WTC11 (cell line): ENCODE data around the gene CD4. TPM values are rescaled to one million over a fixed set of nuclear protein-coding genes. Genes with fewer than 3 reads are reported as not detected.

ENCODE experiments used
- ATAC-seq: fragments of 200-7000 bp; cut with Tn5 transposase; 2 replicates; pipeline ENCODE4 v1.10.0; 2021; ENCODE audit warnings: mild to moderate bottlenecking, moderate library complexity
- CTCF ChIA-PET: fragments of 300-600 bp; sonication (Branson Sonifier 250); formaldehyde crosslinking; loops from one replicate; lab custom pipeline; 2021; ENCODE audit warnings: antibody characterized with exemption; lab: Charles Lee
- POLR2A ChIA-PET: fragments of 350-600 bp; sonication (Branson Sonifier 250); formaldehyde crosslinking; loops from one replicate; lab custom pipeline; 2021; ENCODE audit warnings: antibody characterized with exemption; lab: Charles Lee
- DNase-seq: peaks from one replicate; pipeline ENCODE4 v3.0.0; 2021; ENCODE audit warnings: low spot score
- H3K27ac Mint-ChIP-seq: 2 replicates; pipeline ENCODE4 v1.8.0; 2021; ENCODE audit warnings: mixed read lengths
- H3K27me3 Mint-ChIP-seq: 2 replicates; pipeline ENCODE4 v1.8.0; 2021; ENCODE audit warnings: low read depth, mild to moderate bottlenecking, moderate library complexity, mixed read lengths
- H3K36me3 Mint-ChIP-seq: 2 replicates; pipeline ENCODE4 v1.8.0; 2021; ENCODE audit warnings: mixed read lengths
- H3K4me1 Mint-ChIP-seq: 2 replicates; pipeline ENCODE4 v1.8.0; 2022; ENCODE audit warnings: mixed read lengths
- H3K4me3 Mint-ChIP-seq: 2 replicates; pipeline ENCODE4 v1.8.0; 2021; ENCODE audit warnings: mild to moderate bottlenecking, moderate library complexity, mixed read lengths
- H3K9me3 Mint-ChIP-seq: 2 replicates; pipeline ENCODE4 v1.8.0; 2021; ENCODE audit warnings: mixed read lengths
- AFF4 ChIP-seq: sonication (generic); formaldehyde crosslinking; IDR thresholded peaks from 2 replicates; pipeline ENCODE4 v1.8.1; 2023; ENCODE audit warnings: mild to moderate bottlenecking, missing genetic modification reagents, borderline replicate concordance
- AR ChIP-seq: fragments of 250-450 bp; sonication (Bioruptor Pico); IDR thresholded peaks from 2 replicates; pipeline ENCODE4 v1.9.0; 2021; ENCODE audit warnings: mild to moderate bottlenecking
- E2F4 ChIP-seq: sonication (generic); formaldehyde crosslinking; IDR thresholded peaks from 2 replicates; pipeline ENCODE4 v1.8.1; 2022; ENCODE audit warnings: low read depth, mild to moderate bottlenecking, moderate library complexity, missing genetic modification reagents, borderline replicate concordance
- EMX1 ChIP-seq: fragments of 250-450 bp; sonication (Bioruptor Pico); IDR thresholded peaks from 2 replicates; pipeline ENCODE4 v1.8.0; 2021; ENCODE audit warnings: mild to moderate bottlenecking
- MLX ChIP-seq: sonication (generic); formaldehyde crosslinking; IDR thresholded peaks from 2 replicates; pipeline ENCODE4 v1.8.1; 2023; ENCODE audit warnings: mild to moderate bottlenecking, missing genetic modification reagents, moderate library complexity
- STAT6 ChIP-seq: sonication (generic); formaldehyde crosslinking; conservative IDR thresholded peaks from 2 replicates; pipeline ENCODE4 v1.8.1; 2023; ENCODE audit warnings: mild to moderate bottlenecking, low read depth, missing genetic modification reagents, moderate library complexity
- TEAD1 ChIP-seq: sonication (generic); formaldehyde crosslinking; IDR thresholded peaks from 2 replicates; pipeline ENCODE4 v1.8.0; 2022; ENCODE audit warnings: mild to moderate bottlenecking, missing genetic modification reagents
- USF1 ChIP-seq: sonication (generic); formaldehyde crosslinking; IDR thresholded peaks from 2 replicates; pipeline ENCODE4 v1.8.0; 2022; ENCODE audit warnings: mild to moderate bottlenecking, missing genetic modification reagents
- ZNF425 ChIP-seq: fragments of 250-450 bp; sonication (Bioruptor Pico); conservative IDR thresholded peaks from 2 replicates; pipeline ENCODE4 v1.9.0; 2021; ENCODE audit warnings: mild to moderate bottlenecking
- total RNA-seq: library from RNA; stranded (reverse); gene quantifications from 3 replicates; pipeline ENCODE4 v1.2.3, GENCODE V29; 2021

The CD4 gene
- total RNA-seq, 1 experiment from 2014 or later: 2.5 TPM

GRCh38 chr12:6745741-6746525 lies 43.4 kb upstream of the CD4 start:
- H3K9me3 Mint-ChIP-seq: no peaks in the 10 kb centered on the region
- H3K27ac Mint-ChIP-seq: peak overlapping the region; percentile 36; the same call in 1 of the 2 replicates
- ATAC-seq (no peak), DNase-seq (no peak)
- ChIA-PET POLR2A (interaction anchor here (0.6 kb wide), 1 partner anchor 132 kb away, joined by 4 read pairs; no protein-coding TSS in a partner anchor), CTCF (interaction anchor here (1.0 to 3.6 kb wide), 3 partner anchors 7 to 79 kb away, joined by 3 to 20 read pairs (median 4); partner anchors contain the start of gene MLF2)
- H3K36me3 Mint-ChIP-seq: peaks cover 42% of the 10 kb centered on the region
- TF ChIP-seq USF1 (CRISPR knock-in tag) (no peak), E2F4 (CRISPR knock-in tag) (no peak), EMX1 (CRISPR knock-in tag) (no peak), STAT6 (CRISPR knock-in tag) (no peak), MLX (no peak), ZNF425 (CRISPR knock-in tag) (no peak), TEAD1 (CRISPR knock-in tag) (no peak), AFF4 (no peak), AR (no peak)
- no peaks in the 10 kb centered on the region for H3K4me1 Mint-ChIP-seq
- no peak overlapping the region for H3K4me3 Mint-ChIP-seq
- H3K27me3 Mint-ChIP-seq: no peaks in the 10 kb centered on the region
